Loucy (cell line): Measurements from ENCODE around the gene LPAR3.

Source experiments
- H2AFZ ChIP-seq: fragments of 200-600 bp; sonication (generic); 2 replicates; pipeline ENCODE4 v1.6.0; 2016; ENCODE audit warnings: antibody characterized with exemption, mild to moderate bottlenecking, low read length, moderate library complexity
- H3F3A ChIP-seq: fragments of 200-600 bp; 2 replicates; pipeline ENCODE4 v1.6.0; 2016; ENCODE audit warnings: antibody characterized with exemption, low read depth, mild to moderate bottlenecking
- H3K27me3 ChIP-seq: fragments of 200-600 bp; sonication (generic); 2 replicates; pipeline ENCODE4 v1.6.1; 2014; ENCODE audit warnings: low read length, mild to moderate bottlenecking; ENCODE audit not compliant: insufficient read depth, poor library complexity, severe bottlenecking
- H3K36me3 ChIP-seq: fragments of 200-600 bp; sonication (generic); 2 replicates; pipeline ENCODE4 v1.6.1; 2016; ENCODE audit warnings: low read length; ENCODE audit not compliant: insufficient read depth
- H3K4me1 ChIP-seq: fragments of 200-600 bp; sonication (generic); 2 replicates; pipeline ENCODE4 v1.5.1; 2014; ENCODE audit warnings: low read length, mild to moderate bottlenecking; ENCODE audit not compliant: insufficient read depth, poor library complexity, severe bottlenecking
- H3K4me2 ChIP-seq: fragments of 200-600 bp; sonication (generic); 2 replicates; pipeline ENCODE4 v1.6.0; 2014; ENCODE audit warnings: antibody characterized with exemption, low read length, low read depth, mild to moderate bottlenecking; ENCODE audit not compliant: poor library complexity, severe bottlenecking
- H3K4me3 ChIP-seq: fragments of 200-600 bp; sonication (generic); 2 replicates; pipeline ENCODE4 v1.5.1; 2014; ENCODE audit warnings: low read length, mild to moderate bottlenecking, mixed read lengths; ENCODE audit not compliant: poor library complexity, severe bottlenecking
- H3K79me2 ChIP-seq: fragments of 200-600 bp; sonication (generic); 2 replicates; pipeline ENCODE4 v1.6.1; 2014; ENCODE audit warnings: low read length; ENCODE audit not compliant: insufficient read depth
- H3K9ac ChIP-seq: fragments of 200-600 bp; sonication (generic); 2 replicates; pipeline ENCODE4 v1.6.0; 2014; ENCODE audit warnings: mild to moderate bottlenecking, low read depth, low read length, moderate library complexity; ENCODE audit not compliant: poor library complexity, severe bottlenecking
- H3K9me2 ChIP-seq: fragments of 200-600 bp; sonication (generic); replicated peaks from 2 replicates; pipeline ENCODE4 v1.6.1; 2016; ENCODE audit warnings: low read depth, low read length, mixed read lengths
- H3K9me3 ChIP-seq: fragments of 200-600 bp; sonication (generic); 2 replicates; pipeline ENCODE4 v1.6.1; 2014; ENCODE audit warnings: mild to moderate bottlenecking, antibody characterized with exemption, low read length, low read depth; ENCODE audit not compliant: insufficient read depth
- H4K20me1 ChIP-seq: fragments of 200-600 bp; sonication (generic); 2 replicates; pipeline ENCODE4 v1.6.0; 2014; ENCODE audit warnings: antibody characterized with exemption, low read length, mild to moderate bottlenecking; ENCODE audit not compliant: insufficient read depth, poor library complexity, severe bottlenecking
- EZH2phosphoT487 ChIP-seq: fragments of 200-600 bp; IDR thresholded peaks from 2 replicates; pipeline ENCODE4 v1.6.1; 2018; ENCODE audit warnings: antibody characterized with exemption, mild to moderate bottlenecking, moderate library complexity, borderline replicate concordance
- TF ChIP-seq, protein P1 (sequence below): fragments of 200-600 bp; sonication (generic); conservative IDR thresholded peaks from 2 replicates; pipeline ENCODE4 v1.5.1; 2014; ENCODE audit warnings: mild to moderate bottlenecking, antibody characterized with exemption, low read length

The LPAR3 gene

DNA sequence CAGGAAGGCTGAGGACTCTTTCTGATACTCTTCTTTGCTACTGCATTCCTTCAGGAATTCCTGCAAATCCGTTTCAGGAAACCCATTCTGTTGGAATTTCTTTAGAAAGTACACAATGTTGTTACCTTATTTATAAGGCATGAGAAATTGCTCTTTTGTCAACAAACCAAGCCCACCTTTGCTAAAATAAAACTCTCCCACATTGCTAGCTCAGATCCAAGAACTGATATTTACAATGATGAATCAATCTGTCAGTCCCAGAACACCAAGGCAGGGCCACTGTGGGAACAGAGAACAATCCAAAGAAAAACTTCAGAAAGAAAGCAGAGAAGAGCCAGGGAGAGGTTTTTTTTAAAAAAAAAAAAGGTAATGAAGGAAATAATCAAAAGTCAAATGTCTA is 36.6 kb upstream of the LPAR3 start:
- H3K9ac ChIP-seq = no peak overlapping the region
- H3K36me3 ChIP-seq = no peaks in the 10 kb centered on the region
- H3K4me2 ChIP-seq = no peak overlapping the region
- TF ChIP-seq, protein P1, sequence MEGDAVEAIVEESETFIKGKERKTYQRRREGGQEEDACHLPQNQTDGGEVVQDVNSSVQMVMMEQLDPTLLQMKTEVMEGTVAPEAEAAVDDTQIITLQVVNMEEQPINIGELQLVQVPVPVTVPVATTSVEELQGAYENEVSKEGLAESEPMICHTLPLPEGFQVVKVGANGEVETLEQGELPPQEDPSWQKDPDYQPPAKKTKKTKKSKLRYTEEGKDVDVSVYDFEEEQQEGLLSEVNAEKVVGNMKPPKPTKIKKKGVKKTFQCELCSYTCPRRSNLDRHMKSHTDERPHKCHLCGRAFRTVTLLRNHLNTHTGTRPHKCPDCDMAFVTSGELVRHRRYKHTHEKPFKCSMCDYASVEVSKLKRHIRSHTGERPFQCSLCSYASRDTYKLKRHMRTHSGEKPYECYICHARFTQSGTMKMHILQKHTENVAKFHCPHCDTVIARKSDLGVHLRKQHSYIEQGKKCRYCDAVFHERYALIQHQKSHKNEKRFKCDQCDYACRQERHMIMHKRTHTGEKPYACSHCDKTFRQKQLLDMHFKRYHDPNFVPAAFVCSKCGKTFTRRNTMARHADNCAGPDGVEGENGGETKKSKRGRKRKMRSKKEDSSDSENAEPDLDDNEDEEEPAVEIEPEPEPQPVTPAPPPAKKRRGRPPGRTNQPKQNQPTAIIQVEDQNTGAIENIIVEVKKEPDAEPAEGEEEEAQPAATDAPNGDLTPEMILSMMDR = no peak
- no peak for TF ChIP-seq EZH2phosphoT487
- no peaks in the 10 kb centered on the region for H4K20me1 ChIP-seq
- no peaks in the 10 kb centered on the region for H3K9me2 ChIP-seq
- no peaks in the 10 kb centered on the region for H3K79me2 ChIP-seq
- H3K4me3 ChIP-seq = no peak overlapping the region
- no peaks in the 10 kb centered on the region for H3K9me3 ChIP-seq
- no peaks in the 10 kb centered on the region for H3K4me1 ChIP-seq
- H2AFZ ChIP-seq = no peak overlapping the region
- no peaks in the 10 kb centered on the region for H3F3A ChIP-seq
- H3K27me3 ChIP-seq = no peaks in the 10 kb centered on the region

DNA sequence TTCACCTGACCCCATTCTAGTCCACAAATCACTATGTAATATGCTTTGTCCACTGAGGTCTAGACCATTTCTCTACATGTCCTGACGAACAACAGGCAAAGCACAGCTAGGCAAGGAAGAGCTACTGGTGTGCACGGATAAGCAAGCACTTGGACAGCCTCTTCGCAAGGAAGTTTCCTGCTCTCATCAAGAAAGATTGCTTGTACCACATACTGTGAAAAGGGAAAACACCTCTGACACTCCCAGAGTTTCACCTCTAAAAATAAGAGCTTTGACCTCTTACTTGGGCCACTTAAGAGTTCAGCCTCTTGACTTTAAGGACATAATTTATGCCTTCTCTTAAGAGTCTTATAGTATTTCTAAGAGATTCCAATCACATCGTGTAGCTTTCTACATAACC is 36.0 kb upstream of the LPAR3 start:
- Histone ChIP-seq H3F3A (no peaks in the 10 kb centered on the region), H3K9me3 (no peaks in the 10 kb centered on the region), H3K9ac (no peak overlapping the region), H4K20me1 (no peaks in the 10 kb centered on the region), H3K36me3 (no peaks in the 10 kb centered on the region), H3K9me2 (no peaks in the 10 kb centered on the region), H3K4me3 (no peak overlapping the region), H3K4me1 (no peaks in the 10 kb centered on the region), H2AFZ (no peak overlapping the region), H3K79me2 (no peaks in the 10 kb centered on the region), H3K4me2 (no peak overlapping the region), H3K27me3 (no peaks in the 10 kb centered on the region)
- no peak for TF ChIP-seq EZH2phosphoT487
- TF ChIP-seq, protein P1 = no peak

DNA sequence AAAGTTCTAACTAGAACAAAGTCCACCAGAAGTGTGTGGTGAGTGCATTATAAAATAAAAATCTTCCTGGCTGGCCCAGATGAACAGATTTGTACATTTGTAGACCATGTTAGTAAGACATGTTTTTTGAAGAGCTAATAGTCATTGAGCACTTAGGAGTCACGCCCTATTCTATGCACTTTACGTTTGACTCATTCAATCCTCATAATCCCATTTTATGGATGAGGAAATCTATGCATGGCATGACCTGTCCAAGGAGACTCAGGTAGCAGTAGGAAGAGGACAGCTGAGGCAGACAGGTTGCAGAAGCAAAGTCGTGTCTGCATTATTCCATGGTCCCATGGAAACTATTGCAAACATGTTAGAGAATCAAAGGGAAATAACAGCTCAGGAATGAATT is 30.3 kb upstream of the LPAR3 start:
- H3K4me1 ChIP-seq = no peaks in the 10 kb centered on the region
- H3K27me3 ChIP-seq = no peaks in the 10 kb centered on the region
- H3F3A ChIP-seq = no peaks in the 10 kb centered on the region
- TF ChIP-seq EZH2phosphoT487 = no peak
- H3K4me3 ChIP-seq = no peak overlapping the region
- no peak overlapping the region for H3K9ac ChIP-seq
- no peaks in the 10 kb centered on the region for H3K79me2 ChIP-seq
- no peaks in the 10 kb centered on the region for H3K36me3 ChIP-seq
- no peak overlapping the region for H3K4me2 ChIP-seq
- H4K20me1 ChIP-seq = no peaks in the 10 kb centered on the region
- no peaks in the 10 kb centered on the region for H3K9me2 ChIP-seq
- no peaks in the 10 kb centered on the region for H3K9me3 ChIP-seq
- no peak overlapping the region for H2AFZ ChIP-seq

DNA sequence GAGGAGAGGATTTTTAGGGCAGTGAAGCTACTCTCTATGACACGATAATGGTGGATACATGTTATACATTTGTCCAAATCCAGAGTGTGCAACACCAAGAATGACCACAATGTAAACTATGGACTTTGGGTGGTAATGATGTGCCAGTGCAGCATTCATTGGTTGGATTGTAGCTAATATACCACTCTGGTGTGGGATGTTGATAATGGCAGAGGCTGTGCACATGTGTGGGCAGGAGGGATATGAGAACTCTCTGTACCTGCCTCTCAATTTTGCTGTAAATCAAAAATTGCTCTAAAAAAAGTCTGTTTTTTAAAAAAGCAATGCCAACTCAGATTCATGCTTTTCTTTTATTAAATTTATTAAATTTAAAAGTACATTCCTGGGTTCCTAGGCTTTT is 27.2 kb upstream of the LPAR3 start:
- Histone ChIP-seq H3K27me3 (no peaks in the 10 kb centered on the region), H4K20me1 (no peaks in the 10 kb centered on the region), H3K9me2 (no peaks in the 10 kb centered on the region), H3K9me3 (no peaks in the 10 kb centered on the region), H2AFZ (no peak overlapping the region), H3K36me3 (no peaks in the 10 kb centered on the region), H3K9ac (no peak overlapping the region), H3K4me2 (no peak overlapping the region), H3F3A (no peaks in the 10 kb centered on the region), H3K4me1 (no peaks in the 10 kb centered on the region), H3K79me2 (no peaks in the 10 kb centered on the region), H3K4me3 (no peak overlapping the region)
- TF ChIP-seq, protein P1 = no peak
- TF ChIP-seq EZH2phosphoT487 = no peak
